HepG2 (cell line): Measurements from ENCODE around the gene G6PC2. TPM values are rescaled to one million over a fixed set of nuclear protein-coding genes. Genes with fewer than 3 reads are reported as not detected.

Experiments
- FUBP1 ChIP-seq: sonication (generic); formaldehyde crosslinking; IDR thresholded peaks from 2 replicates; pipeline ENCODE4 v1.5.1; 2020; ENCODE audit warnings: missing genetic modification reagents, mild to moderate bottlenecking, borderline replicate concordance
- GLI4 ChIP-seq: sonication (generic); formaldehyde crosslinking; IDR thresholded peaks from 2 replicates; pipeline ENCODE4 v1.5.1; 2020; ENCODE audit warnings: missing genetic modification reagents, mild to moderate bottlenecking, moderate library complexity, borderline replicate concordance
- NFYC ChIP-seq: IDR thresholded peaks from 2 replicates; pipeline ENCODE4 v1.6.1; 2016; ENCODE audit warnings: missing genetic modification reagents, missing compliant biosample characterization
- SALL2 ChIP-seq: sonication (generic); formaldehyde crosslinking; IDR thresholded peaks from 2 replicates; pipeline ENCODE4 v1.8.1; 2023; ENCODE audit warnings: mild to moderate bottlenecking, missing genetic modification reagents, inconsistent platforms
- SETDB1 ChIP-seq: sonication (generic); formaldehyde crosslinking; IDR thresholded peaks from 2 replicates; pipeline ENCODE4 v1.5.1; 2020; ENCODE audit warnings: missing genetic modification reagents, mild to moderate bottlenecking, borderline replicate concordance
- TAF1 ChIP-seq: sonication (generic); formaldehyde crosslinking; IDR thresholded peaks from 2 replicates; pipeline ENCODE4 v1.4.0; 2020; ENCODE audit warnings: missing genetic modification reagents
- THYN1 ChIP-seq: sonication (generic); formaldehyde crosslinking; IDR thresholded peaks from 2 replicates; pipeline ENCODE4 v1.8.1; 2023; ENCODE audit warnings: low read depth, mild to moderate bottlenecking, moderate library complexity, missing genetic modification reagents, borderline replicate concordance
- XBP1 ChIP-seq: sonication (generic); formaldehyde crosslinking; IDR thresholded peaks from 2 replicates; pipeline ENCODE4 v1.5.0; 2020; ENCODE audit warnings: missing genetic modification reagents
- ZFP82 ChIP-seq: sonication (generic); formaldehyde crosslinking; IDR thresholded peaks from 2 replicates; pipeline ENCODE4 v1.5.1; 2020; ENCODE audit warnings: mild to moderate bottlenecking, missing genetic modification reagents, borderline replicate concordance
- ZNF446 ChIP-seq: sonication (generic); formaldehyde crosslinking; IDR thresholded peaks from 2 replicates; pipeline ENCODE4 v1.5.0; 2020; ENCODE audit warnings: mild to moderate bottlenecking, missing genetic modification reagents
- ZNF501 ChIP-seq: sonication (generic); formaldehyde crosslinking; IDR thresholded peaks from 2 replicates; pipeline ENCODE4 v1.5.1; 2020; ENCODE audit warnings: mild to moderate bottlenecking, moderate library complexity, missing genetic modification reagents
- polyA plus RNA-seq, 8 experiments: library from polyadenylated mRNA; depleted of rRNA in 3 of 8; stranded (reverse) in 7 of 8; unstranded in 1 of 8; fragments of >200 nt; fragmentation: Illumina TruSeq in 4 of 8; extraction: Trizol in 4 of 8; gene quantifications; 2 replicates each; pipeline versions ENCODE4 v1.2.1 to v1.2.3, GENCODE V29; 2011 to 2016; ENCODE audit warnings: low read depth in 4 of 8, missing spikeins in 1 of 8, mixed read lengths in 1 of 8; ENCODE audit not compliant: insufficient read depth in 1 of 8
- total RNA-seq, 5 experiments: library from RNA; depleted of rRNA; stranded (reverse); fragments of >200 nt; fragmentation: Illumina TruSeq; extraction: Trizol; gene quantifications; 2 replicates each; pipeline ENCODE4 v1.2.3, GENCODE V29; 2016; ENCODE audit warnings: low read depth in 1 of 5
- TF ChIP-seq, protein P1 (sequence below): sonication (generic); formaldehyde crosslinking; IDR thresholded peaks from one replicate; pipeline ENCODE4 v1.5.1; 2020; ENCODE audit warnings: mild to moderate bottlenecking, missing genetic modification reagents; ENCODE audit errors: not compliant biosample characterization
- TF ChIP-seq, protein P2 (sequence below): IDR thresholded peaks from 2 replicates; pipeline ENCODE4 v1.6.1; 2016; ENCODE audit warnings: low read depth, missing genetic modification reagents, missing compliant biosample characterization

The G6PC2 gene
- total and polyA plus RNA-seq, 2 of the 13 experiments (the other 11 are each of a cell fraction or from before 2014, with no cell fraction given) = not detected

DNA sequence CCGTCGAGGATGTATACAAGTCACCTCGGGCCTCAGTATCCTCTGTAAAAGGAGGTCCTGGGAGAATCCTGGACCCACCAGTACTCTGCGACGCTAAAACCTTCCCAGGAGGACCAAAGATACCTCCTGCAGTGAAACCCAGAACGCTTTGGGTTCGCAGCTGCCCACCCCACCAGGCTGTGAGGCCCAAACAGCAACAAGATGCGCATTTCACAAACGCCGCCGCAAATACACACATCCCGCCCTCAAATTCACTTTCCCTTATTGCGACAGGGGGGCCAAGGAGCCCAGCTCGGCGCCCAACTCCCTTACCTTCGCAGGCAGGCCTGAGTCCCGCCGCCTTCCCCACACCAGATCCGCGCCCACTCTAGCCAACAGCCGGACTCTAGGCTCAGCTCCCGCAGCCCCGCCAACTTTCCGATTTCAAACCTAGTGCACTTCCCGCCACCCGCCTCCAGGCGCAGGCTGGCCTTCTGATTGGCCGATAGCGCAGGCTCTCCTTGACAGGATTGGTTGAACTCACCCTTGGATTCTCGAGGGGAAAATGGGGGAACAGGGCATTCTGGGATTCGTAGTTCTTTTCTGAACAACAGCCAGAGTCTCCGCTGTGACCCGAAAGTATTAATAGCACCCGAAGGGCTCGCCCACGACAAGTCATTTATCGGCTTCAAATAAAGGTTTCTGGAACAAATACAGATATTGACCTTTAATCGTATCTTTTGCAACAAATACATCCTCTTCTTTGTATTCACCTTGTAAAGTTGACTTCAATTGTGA is 10.9 kb upstream of the G6PC2 start, which contains the start of gene SPC25 (continued):
- TF ChIP-seq, protein P1, sequence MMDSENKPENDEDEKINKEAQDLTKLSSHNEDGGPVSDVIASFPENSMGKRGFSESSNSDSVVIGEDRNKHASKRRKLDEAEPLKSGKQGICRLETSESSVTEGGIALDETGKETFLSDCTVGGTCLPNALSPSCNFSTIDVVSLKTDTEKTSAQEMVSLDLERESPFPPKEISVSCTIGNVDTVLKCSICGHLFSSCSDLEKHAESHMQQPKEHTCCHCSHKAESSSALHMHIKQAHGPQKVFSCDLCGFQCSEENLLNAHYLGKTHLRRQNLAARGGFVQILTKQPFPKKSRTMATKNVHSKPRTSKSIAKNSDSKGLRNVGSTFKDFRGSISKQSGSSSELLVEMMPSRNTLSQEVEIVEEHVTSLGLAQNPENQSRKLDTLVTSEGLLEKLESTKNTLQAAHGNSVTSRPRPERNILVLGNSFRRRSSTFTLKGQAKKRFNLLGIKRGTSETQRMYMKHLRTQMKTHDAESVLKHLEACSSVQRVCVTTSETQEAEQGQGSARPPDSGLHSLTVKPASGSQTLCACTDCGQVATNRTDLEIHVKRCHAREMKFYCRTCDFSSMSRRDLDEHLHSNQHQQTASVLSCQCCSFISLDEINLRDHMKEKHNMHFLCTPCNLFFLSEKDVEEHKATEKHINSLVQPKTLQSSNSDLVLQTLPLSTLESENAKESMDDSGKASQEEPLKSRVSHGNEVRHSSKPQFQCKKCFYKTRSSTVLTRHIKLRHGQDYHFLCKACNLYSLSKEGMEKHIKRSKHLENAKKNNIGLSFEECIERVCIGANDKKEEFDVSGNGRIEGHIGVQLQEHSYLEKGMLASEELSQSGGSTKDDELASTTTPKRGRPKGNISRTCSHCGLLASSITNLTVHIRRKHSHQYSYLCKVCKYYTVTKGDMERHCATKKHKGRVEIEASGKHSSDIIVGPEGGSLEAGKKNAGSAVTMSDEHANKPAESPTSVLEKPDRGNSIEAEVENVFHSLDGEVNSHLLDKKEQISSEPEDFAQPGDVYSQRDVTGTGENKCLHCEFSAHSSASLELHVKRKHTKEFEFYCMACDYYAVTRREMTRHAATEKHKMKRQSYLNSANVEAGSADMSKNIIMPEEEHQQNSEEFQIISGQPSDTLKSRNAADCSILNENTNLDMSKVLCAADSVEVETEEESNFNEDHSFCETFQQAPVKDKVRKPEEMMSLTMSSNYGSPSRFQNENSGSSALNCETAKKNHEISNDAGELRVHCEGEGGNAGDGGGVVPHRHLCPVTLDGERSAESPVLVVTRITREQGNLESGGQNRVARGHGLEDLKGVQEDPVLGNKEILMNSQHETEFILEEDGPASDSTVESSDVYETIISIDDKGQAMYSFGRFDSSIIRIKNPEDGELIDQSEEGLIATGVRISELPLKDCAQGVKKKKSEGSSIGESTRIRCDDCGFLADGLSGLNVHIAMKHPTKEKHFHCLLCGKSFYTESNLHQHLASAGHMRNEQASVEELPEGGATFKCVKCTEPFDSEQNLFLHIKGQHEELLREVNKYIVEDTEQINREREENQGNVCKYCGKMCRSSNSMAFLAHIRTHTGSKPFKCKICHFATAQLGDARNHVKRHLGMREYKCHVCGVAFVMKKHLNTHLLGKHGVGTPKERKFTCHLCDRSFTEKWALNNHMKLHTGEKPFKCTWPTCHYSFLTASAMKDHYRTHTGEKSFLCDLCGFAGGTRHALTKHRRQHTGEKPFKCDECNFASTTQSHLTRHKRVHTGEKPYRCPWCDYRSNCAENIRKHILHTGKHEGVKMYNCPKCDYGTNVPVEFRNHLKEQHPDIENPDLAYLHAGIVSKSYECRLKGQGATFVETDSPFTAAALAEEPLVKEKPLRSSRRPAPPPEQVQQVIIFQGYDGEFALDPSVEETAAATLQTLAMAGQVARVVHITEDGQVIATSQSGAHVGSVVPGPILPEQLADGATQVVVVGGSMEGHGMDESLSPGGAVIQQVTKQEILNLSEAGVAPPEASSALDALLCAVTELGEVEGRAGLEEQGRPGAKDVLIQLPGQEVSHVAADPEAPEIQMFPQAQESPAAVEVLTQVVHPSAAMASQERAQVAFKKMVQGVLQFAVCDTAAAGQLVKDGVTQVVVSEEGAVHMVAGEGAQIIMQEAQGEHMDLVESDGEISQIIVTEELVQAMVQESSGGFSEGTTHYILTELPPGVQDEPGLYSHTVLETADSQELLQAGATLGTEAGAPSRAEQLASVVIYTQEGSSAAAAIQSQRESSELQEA (CRISPR knock-in tag) = peak; percentile 85
- TF ChIP-seq XBP1 = no peak
- peak; percentile 80 for TF ChIP-seq TAF1
- peak; percentile 46; the same call in 1 of the 2 replicates for TF ChIP-seq GLI4
- TF ChIP-seq THYN1 (CRISPR knock-in tag) = no peak
- no peak for TF ChIP-seq ZNF446 (CRISPR knock-in tag)
- TF ChIP-seq SETDB1 (CRISPR knock-in tag) = no peak
- TF ChIP-seq SALL2 (CRISPR knock-in tag) = peak; percentile 82; the same call in 1 of the 2 replicates
- peak; percentile 92 for TF ChIP-seq ZNF501 (CRISPR knock-in tag)
- TF ChIP-seq FUBP1 (CRISPR knock-in tag) = no peak
- peak; percentile 100 for TF ChIP-seq NFYC (CRISPR knock-in tag)
- TF ChIP-seq ZFP82 (CRISPR knock-in tag) = no peak
- TF ChIP-seq, protein P2, sequence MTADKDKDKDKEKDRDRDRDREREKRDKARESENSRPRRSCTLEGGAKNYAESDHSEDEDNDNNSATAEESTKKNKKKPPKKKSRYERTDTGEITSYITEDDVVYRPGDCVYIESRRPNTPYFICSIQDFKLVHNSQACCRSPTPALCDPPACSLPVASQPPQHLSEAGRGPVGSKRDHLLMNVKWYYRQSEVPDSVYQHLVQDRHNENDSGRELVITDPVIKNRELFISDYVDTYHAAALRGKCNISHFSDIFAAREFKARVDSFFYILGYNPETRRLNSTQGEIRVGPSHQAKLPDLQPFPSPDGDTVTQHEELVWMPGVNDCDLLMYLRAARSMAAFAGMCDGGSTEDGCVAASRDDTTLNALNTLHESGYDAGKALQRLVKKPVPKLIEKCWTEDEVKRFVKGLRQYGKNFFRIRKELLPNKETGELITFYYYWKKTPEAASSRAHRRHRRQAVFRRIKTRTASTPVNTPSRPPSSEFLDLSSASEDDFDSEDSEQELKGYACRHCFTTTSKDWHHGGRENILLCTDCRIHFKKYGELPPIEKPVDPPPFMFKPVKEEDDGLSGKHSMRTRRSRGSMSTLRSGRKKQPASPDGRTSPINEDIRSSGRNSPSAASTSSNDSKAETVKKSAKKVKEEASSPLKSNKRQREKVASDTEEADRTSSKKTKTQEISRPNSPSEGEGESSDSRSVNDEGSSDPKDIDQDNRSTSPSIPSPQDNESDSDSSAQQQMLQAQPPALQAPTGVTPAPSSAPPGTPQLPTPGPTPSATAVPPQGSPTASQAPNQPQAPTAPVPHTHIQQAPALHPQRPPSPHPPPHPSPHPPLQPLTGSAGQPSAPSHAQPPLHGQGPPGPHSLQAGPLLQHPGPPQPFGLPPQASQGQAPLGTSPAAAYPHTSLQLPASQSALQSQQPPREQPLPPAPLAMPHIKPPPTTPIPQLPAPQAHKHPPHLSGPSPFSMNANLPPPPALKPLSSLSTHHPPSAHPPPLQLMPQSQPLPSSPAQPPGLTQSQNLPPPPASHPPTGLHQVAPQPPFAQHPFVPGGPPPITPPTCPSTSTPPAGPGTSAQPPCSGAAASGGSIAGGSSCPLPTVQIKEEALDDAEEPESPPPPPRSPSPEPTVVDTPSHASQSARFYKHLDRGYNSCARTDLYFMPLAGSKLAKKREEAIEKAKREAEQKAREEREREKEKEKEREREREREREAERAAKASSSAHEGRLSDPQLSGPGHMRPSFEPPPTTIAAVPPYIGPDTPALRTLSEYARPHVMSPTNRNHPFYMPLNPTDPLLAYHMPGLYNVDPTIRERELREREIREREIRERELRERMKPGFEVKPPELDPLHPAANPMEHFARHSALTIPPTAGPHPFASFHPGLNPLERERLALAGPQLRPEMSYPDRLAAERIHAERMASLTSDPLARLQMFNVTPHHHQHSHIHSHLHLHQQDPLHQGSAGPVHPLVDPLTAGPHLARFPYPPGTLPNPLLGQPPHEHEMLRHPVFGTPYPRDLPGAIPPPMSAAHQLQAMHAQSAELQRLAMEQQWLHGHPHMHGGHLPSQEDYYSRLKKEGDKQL (CRISPR knock-in tag) = no peak
